GM21825 (cell line): ENCODE measurements around the gene ITGB3.
"Not testable (repeated sequence)": the region's sequence is repeated elsewhere in the genome, so short reads cannot be mapped to it uniquely, and the experiment has no call there.

ENCODE experiments used
- ATAC-seq: cut with Tn5 transposase; IDR thresholded peaks from one replicate; pipeline ENCODE4 v1.9.1; 2021; ENCODE audit warnings: mild to moderate bottlenecking, moderate library complexity; ENCODE audit not compliant: unreplicated experiment

Gene ITGB3

DNA sequence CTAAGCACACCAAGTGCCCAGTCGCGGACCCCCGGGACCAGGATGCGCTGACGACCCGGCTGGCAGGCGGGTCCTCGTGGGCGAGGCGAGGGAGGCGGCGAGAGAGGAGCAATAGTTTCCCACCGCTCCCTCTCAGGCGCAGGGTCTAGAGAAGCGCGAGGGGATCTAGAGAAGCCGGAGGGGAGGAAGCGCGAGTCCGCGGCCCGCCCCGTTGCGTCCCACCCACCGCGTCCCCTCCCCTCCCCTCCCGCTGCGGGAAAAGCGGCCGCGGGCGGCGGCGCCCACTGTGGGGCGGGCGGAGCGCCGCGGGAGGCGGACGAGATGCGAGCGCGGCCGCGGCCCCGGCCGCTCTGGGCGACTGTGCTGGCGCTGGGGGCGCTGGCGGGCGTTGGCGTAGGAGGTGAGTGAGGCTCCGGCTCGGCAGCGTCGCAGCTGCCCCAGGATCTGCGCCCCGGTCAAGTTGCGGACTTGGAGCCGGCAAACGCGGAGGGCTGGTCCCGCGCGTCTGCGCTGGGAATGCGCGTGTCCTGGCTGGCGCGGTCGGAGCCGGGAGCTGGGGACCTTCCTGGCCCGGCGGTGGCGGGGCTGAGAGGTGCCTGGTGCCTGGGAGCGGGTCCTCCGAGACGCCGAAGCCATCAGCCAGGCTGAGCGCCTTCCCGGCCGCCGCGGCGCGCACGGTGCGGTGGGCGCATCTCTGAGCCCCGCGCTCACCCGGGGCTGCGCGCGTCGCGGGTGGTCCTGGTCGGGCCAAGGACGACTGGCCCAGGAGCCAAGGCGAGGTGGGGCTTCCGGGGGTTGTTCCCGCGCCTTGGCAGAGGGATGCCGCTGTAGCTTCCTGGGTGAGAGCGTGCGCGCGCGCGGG lies at the start of gene ITGB3:
ITGB3 (plus strand) TSS at position 287 of the 862 bp plus-strand sequence; CDS start at position 322, 35 bp downstream.
- peak; percentile 89 for ATAC-seq

DNA sequence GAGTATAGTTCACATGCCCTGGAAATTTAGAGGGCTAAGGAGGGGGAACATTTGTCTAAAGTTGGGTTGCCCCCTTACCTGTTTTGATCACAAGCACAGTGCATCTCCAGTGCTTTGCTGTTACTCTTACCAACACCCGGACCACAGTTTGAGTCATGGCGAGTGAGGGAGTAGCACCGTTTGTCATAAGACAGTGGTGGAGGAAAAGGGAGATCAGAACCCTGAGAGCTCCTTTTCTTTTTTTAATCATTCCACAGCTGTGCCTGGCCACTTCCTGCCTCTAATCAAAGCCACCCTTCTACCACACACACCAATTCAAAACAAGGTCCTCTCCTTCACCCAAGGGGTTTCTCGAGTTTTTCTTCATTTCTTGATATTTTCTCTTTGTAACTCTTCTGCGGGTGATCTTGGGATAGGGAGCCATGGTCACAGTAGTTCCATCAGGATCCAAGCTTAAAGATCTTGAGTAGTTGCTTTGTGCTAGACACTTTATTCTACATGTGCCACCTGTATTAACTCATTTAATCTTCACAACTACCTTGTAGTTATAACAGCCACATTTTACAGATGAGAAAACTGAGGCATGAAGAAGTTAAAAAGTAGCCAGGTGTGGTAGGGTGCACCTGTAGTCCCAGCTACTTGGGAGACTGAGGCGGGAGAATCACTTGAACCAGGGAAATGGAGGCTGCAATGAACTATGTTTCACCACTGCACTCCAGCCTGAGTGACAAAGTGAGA lies 49.5 kb upstream of the ITGB3 start:
- ATAC-seq: no peak

DNA sequence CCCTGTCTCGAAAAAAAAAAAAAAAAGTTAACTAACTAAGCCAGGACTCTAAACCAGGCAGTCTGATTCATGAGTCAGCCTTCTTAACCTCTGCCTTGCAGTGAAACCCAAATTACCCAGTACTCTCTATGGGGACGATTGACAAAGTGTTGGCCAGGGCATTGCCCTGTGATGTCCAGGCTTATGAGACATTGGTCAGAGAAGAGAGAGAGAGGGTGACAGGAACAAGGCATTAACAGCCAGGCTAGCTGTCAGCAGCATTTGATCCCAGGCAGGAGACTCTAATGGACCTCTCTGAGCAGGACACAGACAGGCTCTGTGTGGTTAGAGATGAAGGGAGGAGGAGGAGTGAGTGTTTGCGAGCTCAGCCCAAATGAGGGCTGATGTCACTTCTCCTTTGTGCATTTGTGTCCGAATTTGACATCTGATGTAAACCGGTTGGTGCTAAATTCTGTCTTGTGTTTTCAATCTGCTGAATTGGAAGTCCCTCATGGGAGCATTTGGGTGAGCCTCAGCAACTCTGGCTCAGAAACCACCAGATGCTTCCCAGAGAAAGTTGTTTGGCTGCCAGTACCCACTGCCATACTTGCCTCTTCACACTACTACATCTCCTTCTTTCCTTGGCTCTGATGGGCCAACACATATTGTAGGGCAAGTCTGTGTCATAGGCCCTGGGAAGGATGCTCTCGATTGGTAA lies 48.8 kb upstream of the ITGB3 start:
- peak; percentile 43 for ATAC-seq

DNA sequence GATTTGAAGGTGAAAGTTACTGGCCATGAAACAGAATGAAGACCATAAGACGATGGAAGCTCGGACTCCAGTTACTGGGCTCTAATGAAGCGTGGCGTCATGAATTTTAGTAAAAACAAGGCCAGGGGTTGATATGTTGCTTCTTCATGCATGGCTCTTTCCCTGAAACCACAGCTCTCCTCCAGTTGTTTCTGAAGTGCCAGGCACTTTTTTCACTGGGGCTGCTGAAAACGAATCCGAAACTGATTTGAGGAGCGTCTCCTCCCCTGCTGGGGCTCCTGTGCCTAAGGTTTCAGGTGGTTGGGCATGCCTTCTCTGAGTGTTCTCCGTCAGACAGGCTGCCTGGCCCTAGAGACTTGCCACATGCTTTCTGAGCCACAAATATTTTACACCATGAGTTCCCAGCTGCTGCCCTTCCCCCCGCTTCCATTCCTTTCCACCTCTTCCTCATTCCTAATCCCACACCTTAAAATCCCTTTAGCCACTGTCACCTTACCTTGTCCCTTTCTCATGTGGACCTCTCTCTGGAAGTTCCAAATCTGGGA lies 48.1 kb upstream of the ITGB3 start:
- peak; percentile 57 for ATAC-seq

DNA sequence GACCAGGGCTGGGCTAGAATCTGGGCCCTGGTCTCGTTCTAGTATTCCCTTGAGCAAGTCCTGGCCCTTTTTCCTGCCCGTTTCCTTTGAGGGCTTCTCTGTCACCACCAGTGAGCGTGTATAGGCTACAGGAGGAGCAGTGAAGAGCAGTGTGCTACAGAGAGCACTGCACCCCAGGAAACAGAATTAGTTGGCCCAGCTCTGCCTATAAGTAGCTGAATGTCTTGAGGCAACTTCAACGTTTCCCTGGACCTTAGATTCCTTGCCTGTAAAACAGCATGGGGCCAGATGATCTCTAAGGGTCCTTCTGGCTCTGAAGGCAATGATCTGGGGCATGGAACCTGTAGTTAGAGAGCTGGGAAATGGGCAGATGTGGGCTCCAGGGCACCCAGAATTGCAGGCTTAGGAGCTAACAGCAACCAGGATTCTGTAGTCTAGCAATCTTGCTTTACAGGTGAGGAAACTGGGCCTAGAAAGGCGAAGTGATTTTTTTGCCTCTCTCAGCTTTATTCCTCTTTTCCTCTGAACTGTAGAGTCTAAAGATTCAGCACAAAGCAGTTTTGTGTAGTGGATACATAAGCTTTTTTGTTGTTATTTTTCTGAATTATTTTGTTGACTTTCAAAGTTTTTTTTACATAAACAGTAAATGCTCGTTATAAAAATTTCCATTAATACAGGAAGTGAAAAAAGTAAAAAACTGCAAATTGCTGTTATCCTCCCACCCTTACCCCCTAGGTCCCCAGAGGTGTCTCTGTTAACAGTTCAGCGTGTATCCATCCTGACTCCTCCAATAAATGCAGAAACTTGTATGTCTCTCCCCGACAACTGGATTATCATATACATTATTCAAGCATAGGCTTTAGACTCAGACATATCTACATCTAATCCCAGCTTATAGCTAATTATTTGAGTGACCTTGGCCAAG lies 46.2 kb upstream of the ITGB3 start:
- ATAC-seq: no peak

DNA sequence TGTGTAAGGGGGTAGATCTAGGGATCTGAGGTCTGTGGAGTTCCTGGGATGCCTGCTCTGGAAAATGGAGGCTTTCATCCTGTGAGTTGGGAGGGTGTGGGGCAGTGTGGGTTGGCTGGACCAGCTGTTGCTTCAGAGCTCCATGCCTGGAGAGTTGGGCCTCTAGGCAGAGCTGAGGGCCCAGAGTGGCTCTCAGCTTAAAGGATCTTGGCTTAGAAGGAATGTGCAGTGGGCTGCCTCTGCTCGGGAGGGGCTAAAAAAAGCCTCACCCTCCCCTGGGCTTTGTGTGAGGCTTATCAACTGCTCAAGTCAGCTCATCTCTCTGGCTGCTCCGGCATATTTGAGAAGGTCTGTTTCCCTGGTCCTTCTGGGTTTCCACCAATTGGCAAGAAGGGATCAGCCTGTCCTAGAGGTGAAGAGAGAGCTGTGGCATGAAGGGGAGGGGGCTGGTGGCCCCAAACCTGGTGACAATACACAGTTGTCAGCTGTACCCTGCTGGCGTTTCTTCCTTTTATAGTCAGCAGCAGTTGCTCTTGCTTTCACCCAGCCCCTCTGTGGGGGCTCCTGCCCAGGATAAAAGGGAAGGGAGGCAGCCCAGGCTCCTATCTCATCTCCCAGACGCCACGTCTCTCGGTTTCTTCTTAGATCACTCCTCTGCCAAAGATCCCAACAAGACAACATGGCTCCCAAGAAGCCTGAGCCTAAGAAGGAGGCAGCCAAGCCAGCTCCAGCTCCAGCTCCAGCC lies 44.7 kb upstream of the ITGB3 start, which contains the start of gene MYL4:
MYL4 (plus strand) TSS at position 605 of the 745 bp plus-strand sequence; CDS start at position 680, 75 bp downstream.
- ATAC-seq: no peak

DNA sequence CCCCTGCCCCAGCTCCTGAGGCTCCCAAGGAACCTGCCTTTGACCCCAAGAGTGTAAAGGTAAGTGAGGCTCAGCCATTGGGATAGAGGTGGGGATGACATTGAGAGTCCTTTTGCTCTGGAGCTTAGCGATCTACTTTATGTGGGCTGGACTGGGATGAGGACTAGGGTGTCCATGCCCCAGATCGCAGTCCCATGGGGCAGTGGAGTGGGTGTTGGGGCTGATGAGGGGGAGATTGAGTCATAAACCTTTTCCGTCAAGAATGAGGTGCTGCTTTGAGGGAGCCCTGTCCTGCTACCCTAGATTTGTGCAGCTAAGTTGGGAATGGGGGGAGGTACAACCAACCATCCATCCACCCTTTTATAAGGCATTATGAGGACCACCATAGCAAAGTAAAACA lies 44.1 kb upstream of the ITGB3 start:
- ATAC-seq: no peak

DNA sequence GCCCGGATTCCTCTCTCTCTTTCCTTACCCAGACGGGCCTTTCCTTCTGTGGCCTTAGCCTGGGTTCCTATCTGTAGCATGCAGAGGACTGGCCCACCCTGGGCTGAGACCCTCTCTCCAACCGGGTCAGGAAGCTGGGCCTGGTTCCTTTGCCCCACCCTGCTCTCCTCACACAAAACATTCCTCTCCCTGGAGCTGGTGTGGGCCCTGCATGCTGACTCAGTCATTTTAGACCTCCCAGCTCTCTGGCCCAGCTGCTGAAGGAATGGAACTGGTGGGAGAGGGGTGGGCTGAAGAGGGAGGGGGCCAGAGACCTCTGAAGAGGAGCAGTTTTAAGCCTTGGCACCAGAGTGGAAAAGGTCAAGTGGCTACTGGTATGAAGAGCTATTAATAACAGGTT lies 43.5 kb upstream of the ITGB3 start:
- no peak for ATAC-seq

DNA sequence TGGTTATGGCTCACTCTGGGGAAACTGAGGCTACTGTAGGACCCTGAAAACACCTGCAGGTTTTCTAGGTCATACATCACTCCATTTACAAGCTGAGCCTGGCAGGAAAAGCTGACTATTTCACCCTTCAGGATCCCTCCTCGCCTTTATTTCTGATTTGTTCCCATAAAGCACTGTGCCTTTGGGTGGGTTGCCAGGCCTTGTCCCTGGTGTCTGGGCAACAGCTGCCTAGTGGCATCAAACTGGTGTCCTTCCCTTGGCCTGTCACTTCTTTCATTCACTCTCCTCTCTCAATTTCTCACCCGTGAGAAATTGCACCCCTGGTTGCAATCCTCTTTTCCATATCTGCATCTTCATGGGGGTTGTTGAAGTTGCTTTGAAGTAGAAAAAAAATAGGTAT lies 42.8 kb upstream of the ITGB3 start:
- no peak for ATAC-seq

DNA sequence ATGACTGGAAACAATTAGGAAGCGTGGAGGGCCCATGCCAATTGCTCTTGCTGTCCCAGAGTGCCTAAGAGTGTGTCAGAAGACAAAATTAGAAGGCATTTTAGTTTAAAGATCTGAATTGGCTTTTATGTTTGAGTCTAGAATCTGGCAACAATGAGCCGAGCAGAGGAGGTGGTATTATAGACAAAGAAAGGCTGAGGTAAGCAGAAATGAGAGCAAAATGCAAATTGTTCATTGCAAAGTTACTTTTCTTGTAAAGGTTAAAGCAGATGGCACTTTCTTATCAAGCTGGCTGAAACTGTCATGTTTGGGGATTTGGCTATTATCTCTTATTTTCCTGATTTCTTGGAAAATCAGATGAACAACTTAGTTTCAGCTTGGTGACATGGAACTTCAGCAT lies 41.2 kb upstream of the ITGB3 start:
- no peak for ATAC-seq

DNA sequence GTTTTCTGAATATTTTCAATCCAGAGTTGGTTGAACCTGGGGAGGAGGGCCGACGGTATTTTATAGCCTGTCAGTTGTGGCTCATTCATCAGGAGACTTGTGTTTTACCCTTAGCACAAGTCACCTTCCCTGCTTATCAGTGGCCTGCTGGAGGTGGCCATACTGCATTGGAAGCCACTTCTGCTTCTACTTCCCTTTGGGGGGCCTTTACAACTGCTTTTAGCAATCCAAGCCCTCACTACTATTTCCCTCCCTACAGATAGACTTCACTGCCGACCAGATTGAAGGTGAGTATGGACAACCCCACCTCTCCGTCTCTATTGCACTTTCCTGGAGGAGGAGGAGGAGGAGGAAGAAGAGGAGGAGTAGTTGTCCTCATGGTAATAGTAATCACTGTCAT lies 40.1 kb upstream of the ITGB3 start:
- no peak for ATAC-seq

DNA sequence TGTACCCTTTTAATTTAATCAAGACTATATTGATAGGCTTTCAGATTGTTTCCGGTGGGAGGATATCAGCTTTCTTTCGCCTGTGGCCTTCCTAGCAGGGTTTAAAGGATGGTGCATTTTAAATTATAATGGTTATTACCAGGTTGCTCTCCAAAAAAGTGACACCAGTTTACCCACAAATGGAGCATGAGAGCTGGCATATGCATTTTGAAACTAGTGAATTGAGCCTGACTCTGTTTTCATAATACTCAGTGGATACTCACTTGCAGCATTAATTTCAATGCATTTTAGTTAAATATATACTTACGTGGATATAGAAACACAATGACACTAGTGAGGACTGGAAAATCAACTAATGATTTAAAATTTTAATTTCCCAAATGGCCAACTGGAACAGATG lies 38.7 kb upstream of the ITGB3 start:
- no peak for ATAC-seq

DNA sequence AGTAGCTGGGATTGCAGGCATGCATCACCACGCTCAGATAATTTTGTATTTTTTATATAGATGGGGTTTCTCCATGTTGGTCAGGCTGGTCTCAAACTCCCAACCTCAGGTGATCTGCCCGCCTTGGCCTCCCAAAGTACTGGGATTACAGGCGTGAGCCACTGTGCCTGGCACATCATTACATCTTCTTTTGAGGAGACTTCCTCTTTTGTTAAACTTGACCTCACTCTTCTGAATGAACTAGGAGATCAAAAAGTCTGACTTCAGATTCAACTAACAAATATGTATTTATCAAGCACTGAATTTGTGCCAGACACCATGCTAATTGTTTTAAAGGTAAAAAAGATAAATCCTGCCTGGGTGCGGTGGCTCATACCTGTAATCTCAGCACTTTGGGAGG lies 36.8 kb upstream of the ITGB3 start:
- not testable (repeated sequence) for ATAC-seq

DNA sequence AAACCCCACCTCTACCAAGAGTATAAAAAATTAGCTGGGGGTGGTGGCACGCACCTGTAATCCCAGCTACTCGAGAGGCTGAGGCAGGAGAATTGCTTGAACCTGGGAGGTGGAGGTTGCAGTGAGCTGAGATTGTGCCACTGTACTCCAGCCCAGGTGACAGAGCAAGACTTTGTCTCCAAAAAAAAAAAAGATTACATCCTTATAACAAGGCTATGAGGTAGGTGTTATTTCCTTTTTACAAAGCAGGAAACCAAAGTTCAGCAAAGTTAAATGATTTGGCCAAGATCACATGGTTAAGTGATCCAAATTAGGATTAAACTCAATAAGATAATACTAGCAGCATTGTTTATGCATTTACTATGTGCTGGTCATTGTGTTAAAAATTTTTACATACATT lies 36.3 kb upstream of the ITGB3 start:
- not testable (repeated sequence) for ATAC-seq

DNA sequence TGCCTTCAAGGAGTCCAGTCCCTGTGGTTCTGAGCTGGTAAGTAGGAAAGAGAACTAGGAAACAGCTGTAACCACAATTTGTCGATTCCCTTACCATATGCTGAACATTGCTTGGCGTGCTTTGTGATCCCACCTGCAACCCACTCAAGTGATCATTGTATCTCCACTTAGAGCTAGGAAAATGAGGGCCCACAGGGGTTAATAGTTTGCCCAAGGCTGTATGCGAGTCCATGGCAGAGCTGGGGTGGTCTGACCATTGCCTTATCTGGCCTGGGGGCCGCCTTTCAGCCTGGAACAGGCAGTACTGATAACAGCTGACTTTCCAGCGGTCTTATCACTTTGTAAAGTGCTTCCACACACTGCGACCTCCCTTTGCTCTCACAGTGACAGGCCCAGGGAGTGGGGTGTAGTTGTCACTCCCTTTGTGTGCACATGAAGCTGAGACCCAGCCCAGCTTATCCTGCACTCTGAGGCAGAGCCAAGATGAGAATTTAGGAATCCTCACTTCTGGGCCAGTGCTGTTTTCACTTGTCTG lies 34.7 kb upstream of the ITGB3 start:
- no peak for ATAC-seq

DNA sequence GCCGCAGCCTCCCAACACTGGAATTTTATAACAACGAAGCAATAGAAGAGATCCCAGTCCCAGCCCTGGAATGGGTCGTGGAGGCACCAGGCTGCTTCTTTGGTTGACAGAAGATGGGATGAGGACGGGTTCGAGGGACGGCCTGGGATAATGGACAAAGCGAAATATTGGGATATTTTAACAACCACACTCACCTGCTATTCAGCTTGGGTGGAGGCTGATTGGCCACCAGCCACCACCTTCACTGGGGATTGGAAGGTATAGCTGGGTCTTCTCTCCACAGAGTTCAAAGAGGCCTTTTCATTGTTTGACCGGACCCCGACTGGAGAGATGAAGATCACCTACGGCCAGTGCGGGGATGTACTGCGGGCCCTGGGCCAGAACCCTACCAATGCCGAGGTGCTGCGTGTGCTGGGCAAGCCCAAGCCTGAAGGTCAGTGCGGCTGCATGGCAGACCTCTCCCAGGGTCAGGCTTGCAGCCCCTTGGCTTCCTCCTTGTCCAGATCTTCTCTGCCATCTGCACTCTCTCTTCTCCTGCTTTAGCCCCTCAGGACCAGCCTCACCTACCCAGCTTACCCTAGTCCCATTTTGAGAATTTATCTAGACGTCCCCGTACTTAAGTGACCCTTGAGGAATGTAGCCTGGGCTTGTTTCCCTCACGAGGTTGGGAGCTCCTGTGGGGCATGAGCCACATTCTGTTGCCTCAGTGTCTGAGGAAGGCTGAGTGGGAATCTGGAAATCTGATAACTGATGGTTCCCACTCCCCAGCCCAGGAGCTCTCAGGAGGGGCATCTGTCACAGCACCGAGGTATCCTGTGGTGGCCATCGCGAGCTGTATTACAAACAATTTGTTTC lies 33.8 kb upstream of the ITGB3 start:
- ATAC-seq: no peak

DNA sequence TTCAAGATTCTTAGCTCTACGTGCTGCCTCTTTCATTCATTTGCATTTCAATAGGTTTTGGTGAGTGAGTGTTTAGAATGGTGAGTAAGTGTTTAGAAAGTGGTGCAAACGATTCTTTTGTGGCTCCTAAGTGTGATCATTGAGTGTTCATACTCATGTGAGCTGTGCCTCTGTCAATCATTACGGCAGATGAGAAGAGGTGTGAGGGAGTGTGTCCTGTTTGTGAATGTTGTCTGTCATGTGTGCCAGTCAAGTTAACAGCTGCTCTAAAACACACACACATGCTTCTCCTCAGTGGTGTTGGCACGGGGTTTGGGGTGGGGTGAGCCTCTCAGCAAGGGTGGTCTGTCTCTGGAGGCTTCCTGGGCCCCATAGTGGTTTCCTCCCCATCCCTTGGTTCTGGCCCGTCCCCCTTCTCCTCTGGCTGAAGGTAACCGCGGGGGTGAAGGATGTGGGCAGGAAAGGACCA lies 33.1 kb upstream of the ITGB3 start:
- ATAC-seq: no peak

DNA sequence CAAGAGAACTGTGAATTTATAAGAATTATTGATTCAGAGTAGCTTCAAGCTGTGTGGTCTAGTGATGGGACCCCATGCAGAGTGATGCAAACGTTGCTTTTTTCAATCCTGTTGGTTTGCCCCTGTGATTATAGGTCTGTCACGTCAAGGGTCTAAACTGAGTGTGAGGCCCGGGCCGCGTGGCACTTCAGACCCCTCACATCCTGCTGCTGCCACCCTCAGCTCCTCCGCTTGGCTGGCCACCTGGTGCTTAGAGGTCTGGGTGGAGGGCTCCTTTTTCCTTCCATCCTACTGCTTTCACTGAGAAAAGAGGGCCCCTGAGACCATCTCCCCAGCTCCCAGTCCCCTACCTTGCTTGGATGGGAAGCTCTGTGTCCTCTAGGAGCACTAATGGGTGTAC lies 32.5 kb upstream of the ITGB3 start:
- ATAC-seq: no peak
